ENCODE results near the gene HOXB3. TPM values are rescaled to one million over a fixed set of nuclear protein-coding genes. Genes with fewer than 3 reads are reported as not detected.

HOXB3 gene
- polyA plus RNA-seq, 4 donors, result 112 to 237 (median 181) TPM

- DNase-seq (ENCODE audit: low read depth in 4 of 4, low spot score in 2 of 4), result no peak
Measured at GRCh38 chr17:48532261-48532660, 57.8 kb downstream of the HOXB3 start.

- DNase-seq (ENCODE audit: low read depth in 4 of 4, low spot score in 2 of 4), result no peak
Measured at GRCh38 chr17:48530887-48531272, 59.2 kb downstream of the HOXB3 start, which contains the start of gene HOXB1. Gene HOXB1 (minus strand): TSS chr17:48531011. CDS start chr17:48530904, 107 bp downstream.

- no peak for DNase-seq (ENCODE audit: low read depth in 4 of 4, low spot score in 2 of 4)
Measured at GRCh38 chr17:48530208-48530886, 59.7 kb downstream of the HOXB3 start.

- DNase-seq (ENCODE audit: low read depth in 4 of 4, low spot score in 2 of 4), result no peak
Measured at GRCh38 chr17:48529683-48530009, 60.4 kb downstream of the HOXB3 start.

- no peak for DNase-seq (ENCODE audit: low read depth in 4 of 4, low spot score in 2 of 4)
Measured at GRCh38 chr17:48528936-48529682, 60.9 kb downstream of the HOXB3 start.

- no peak for DNase-seq (ENCODE audit: low read depth in 4 of 4, low spot score in 2 of 4)
Measured at GRCh38 chr17:48528153-48528935, 61.7 kb downstream of the HOXB3 start.

GRCh38 chr17:48527547-48527932 lies 62.5 kb downstream of the HOXB3 start:
- DNase-seq (ENCODE audit: low read depth in 4 of 4, low spot score in 2 of 4), result no peak

GRCh38 chr17:48526608-48527546 lies 63.2 kb downstream of the HOXB3 start:
- DNase-seq (ENCODE audit: low read depth in 4 of 4, low spot score in 2 of 4), result no peak

- DNase-seq (ENCODE audit: low read depth in 4 of 4, low spot score in 2 of 4), result no peak
Measured at GRCh38 chr17:48523010-48523409, 67.0 kb downstream of the HOXB3 start.

- DNase-seq (ENCODE audit: low read depth in 4 of 4, low spot score in 2 of 4), result peak in 1 of 4 donors; percentile 85
Measured at GRCh38 chr17:48522031-48522653, 67.9 kb downstream of the HOXB3 start.

GRCh38 chr17:48520631-48521079 lies 69.4 kb downstream of the HOXB3 start:
- DNase-seq (ENCODE audit: low read depth in 4 of 4, low spot score in 2 of 4), result no peak

GRCh38 chr17:48519427-48519826 lies 70.6 kb downstream of the HOXB3 start:
- no peak for DNase-seq (ENCODE audit: low read depth in 4 of 4, low spot score in 2 of 4)

- DNase-seq (ENCODE audit: low read depth in 4 of 4, low spot score in 2 of 4), result no peak
Measured at GRCh38 chr17:48517478-48517877, 72.6 kb downstream of the HOXB3 start.

GRCh38 chr17:48515925-48516900 lies 73.8 kb downstream of the HOXB3 start:
- no peak for DNase-seq (ENCODE audit: low read depth in 4 of 4, low spot score in 2 of 4)

- DNase-seq (ENCODE audit: low read depth in 4 of 4, low spot score in 2 of 4), result no peak
Measured at GRCh38 chr17:48514477-48514876, 75.6 kb downstream of the HOXB3 start.

- DNase-seq (ENCODE audit: low read depth in 4 of 4, low spot score in 2 of 4), result no peak
Measured at GRCh38 chr17:48513666-48514455, 76.2 kb downstream of the HOXB3 start.

- DNase-seq (ENCODE audit: low read depth in 4 of 4, low spot score in 2 of 4), result no peak
Measured at GRCh38 chr17:48513097-48513496, 76.9 kb downstream of the HOXB3 start.
